Measurements from ENCODE around the gene EHMT1. TPM values are rescaled to one million over a fixed set of nuclear protein-coding genes. Genes with fewer than 3 reads are reported as not detected.

Gene EHMT1
- total RNA-seq, 1 donor = 56.6 TPM

GRCh38 chr9:137757613-137758029 lies 138.8 kb downstream of the EHMT1 start:
- no peaks in the 10 kb centered on the region for H3K27me3 ChIP-seq (ENCODE audit: insufficient read depth, low read length)
- no peak overlapping the region for H3K4me3 ChIP-seq (ENCODE audit: low read length)
- H3K4me1 ChIP-seq (ENCODE audit: insufficient read depth, low read length) = peaks cover 30% of the 10 kb centered on the region
- no peaks in the 10 kb centered on the region for H3K9me3 ChIP-seq (ENCODE audit: low read depth, low read length)

GRCh38 chr9:137758067-137758466 lies 139.3 kb downstream of the EHMT1 start:
- H3K27me3 ChIP-seq (ENCODE audit: insufficient read depth, low read length) = no peaks in the 10 kb centered on the region
- no peak overlapping the region for H3K4me3 ChIP-seq (ENCODE audit: low read length)
- H3K9me3 ChIP-seq (ENCODE audit: low read depth, low read length) = no peaks in the 10 kb centered on the region
- H3K4me1 ChIP-seq (ENCODE audit: insufficient read depth, low read length) = peaks cover 30% of the 10 kb centered on the region

- Histone ChIP-seq H3K4me3 (ENCODE audit: low read length) (no peak overlapping the region), H3K9me3 (ENCODE audit: low read depth, low read length) (no peaks in the 10 kb centered on the region), H3K4me1 (ENCODE audit: insufficient read depth, low read length) (peaks cover 30% of the 10 kb centered on the region), H3K27me3 (ENCODE audit: insufficient read depth, low read length) (no peaks in the 10 kb centered on the region)
These were observed 140.3 kb downstream of the EHMT1 start for GRCh38 chr9:137759117-137759516.

GRCh38 chr9:137759649-137760321 lies 141.0 kb downstream of the EHMT1 start:
- peaks cover 30% of the 10 kb centered on the region for H3K4me1 ChIP-seq (ENCODE audit: insufficient read depth, low read length)
- no peaks in the 10 kb centered on the region for H3K27me3 ChIP-seq (ENCODE audit: insufficient read depth, low read length)
- no peaks in the 10 kb centered on the region for H3K9me3 ChIP-seq (ENCODE audit: low read depth, low read length)
- no peak overlapping the region for H3K4me3 ChIP-seq (ENCODE audit: low read length)

GRCh38 chr9:137760426-137760825 lies 141.6 kb downstream of the EHMT1 start:
- no peaks in the 10 kb centered on the region for H3K9me3 ChIP-seq (ENCODE audit: low read depth, low read length)
- no peaks in the 10 kb centered on the region for H3K27me3 ChIP-seq (ENCODE audit: insufficient read depth, low read length)
- H3K4me3 ChIP-seq (ENCODE audit: low read length) = no peak overlapping the region
- peaks cover 30% of the 10 kb centered on the region for H3K4me1 ChIP-seq (ENCODE audit: insufficient read depth, low read length)

- Histone ChIP-seq H3K27me3 (ENCODE audit: insufficient read depth, low read length) (no peaks in the 10 kb centered on the region), H3K4me3 (ENCODE audit: low read length) (no peak overlapping the region), H3K9me3 (ENCODE audit: low read depth, low read length) (no peaks in the 10 kb centered on the region), H3K4me1 (ENCODE audit: insufficient read depth, low read length) (peaks cover 30% of the 10 kb centered on the region)
These were observed 142.2 kb downstream of the EHMT1 start for GRCh38 chr9:137761032-137761431.

GRCh38 chr9:137761793-137762192 lies 143.0 kb downstream of the EHMT1 start:
- peaks cover 30% of the 10 kb centered on the region for H3K4me1 ChIP-seq (ENCODE audit: insufficient read depth, low read length)
- H3K9me3 ChIP-seq (ENCODE audit: low read depth, low read length) = no peaks in the 10 kb centered on the region
- H3K27me3 ChIP-seq (ENCODE audit: insufficient read depth, low read length) = no peaks in the 10 kb centered on the region
- H3K4me3 ChIP-seq (ENCODE audit: low read length) = no peak overlapping the region

GRCh38 chr9:137762414-137763061 lies 143.7 kb downstream of the EHMT1 start:
- Histone ChIP-seq H3K9me3 (ENCODE audit: low read depth, low read length) (no peaks in the 10 kb centered on the region), H3K27me3 (ENCODE audit: insufficient read depth, low read length) (no peaks in the 10 kb centered on the region), H3K4me3 (ENCODE audit: low read length) (no peak overlapping the region), H3K4me1 (ENCODE audit: insufficient read depth, low read length) (peaks cover 26% of the 10 kb centered on the region)

GRCh38 chr9:137763271-137763955 lies 144.6 kb downstream of the EHMT1 start:
- H3K4me1 ChIP-seq (ENCODE audit: insufficient read depth, low read length) = peaks cover 17% of the 10 kb centered on the region

GRCh38 chr9:137764171-137764671 lies 145.4 kb downstream of the EHMT1 start:
- Histone ChIP-seq H3K9me3 (ENCODE audit: low read depth, low read length) (no peaks in the 10 kb centered on the region), H3K27me3 (ENCODE audit: insufficient read depth, low read length) (no peaks in the 10 kb centered on the region), H3K4me3 (ENCODE audit: low read length) (no peak overlapping the region), H3K4me1 (ENCODE audit: insufficient read depth, low read length) (peaks cover 12% of the 10 kb centered on the region)

More at GRCh38 chr9:137763271-137763955, 144.6 kb downstream of the EHMT1 start:
- Histone ChIP-seq H3K4me3 (ENCODE audit: low read length) (no peak overlapping the region), H3K27me3 (ENCODE audit: insufficient read depth, low read length) (no peaks in the 10 kb centered on the region), H3K9me3 (ENCODE audit: low read depth, low read length) (no peaks in the 10 kb centered on the region)

- Histone ChIP-seq H3K4me1 (ENCODE audit: insufficient read depth, low read length) (peaks cover 4% of the 10 kb centered on the region), H3K9me3 (ENCODE audit: low read depth, low read length) (no peaks in the 10 kb centered on the region), H3K27me3 (ENCODE audit: insufficient read depth, low read length) (no peaks in the 10 kb centered on the region), H3K4me3 (ENCODE audit: low read length) (no peak overlapping the region)
These were observed 146.2 kb downstream of the EHMT1 start for GRCh38 chr9:137764981-137765380.

- H3K27me3 ChIP-seq (ENCODE audit: insufficient read depth, low read length) = no peaks in the 10 kb centered on the region
- no peaks in the 10 kb centered on the region for H3K4me1 ChIP-seq (ENCODE audit: insufficient read depth, low read length)
These were observed 146.7 kb downstream of the EHMT1 start for GRCh38 chr9:137765536-137765935.

GRCh38 chr9:137771580-137771979 lies 152.8 kb downstream of the EHMT1 start:
- Histone ChIP-seq H3K4me3 (ENCODE audit: low read length) (no peak overlapping the region), H3K9me3 (ENCODE audit: low read depth, low read length) (no peaks in the 10 kb centered on the region), H3K4me1 (ENCODE audit: insufficient read depth, low read length) (no peaks in the 10 kb centered on the region), H3K27me3 (ENCODE audit: insufficient read depth, low read length) (no peaks in the 10 kb centered on the region)

More at GRCh38 chr9:137765536-137765935, 146.7 kb downstream of the EHMT1 start:
- Histone ChIP-seq H3K4me3 (ENCODE audit: low read length) (no peak overlapping the region), H3K9me3 (ENCODE audit: low read depth, low read length) (no peaks in the 10 kb centered on the region)

- H3K27me3 ChIP-seq (ENCODE audit: insufficient read depth, low read length) = no peaks in the 10 kb centered on the region
- H3K4me3 ChIP-seq (ENCODE audit: low read length) = no peak overlapping the region
- H3K4me1 ChIP-seq (ENCODE audit: insufficient read depth, low read length) = no peaks in the 10 kb centered on the region
- H3K9me3 ChIP-seq (ENCODE audit: low read depth, low read length) = no peaks in the 10 kb centered on the region
These were observed 153.6 kb downstream of the EHMT1 start for GRCh38 chr9:137772281-137772873.

Data from mononuclear cell (primary cell).